Fibroblast of lung (primary cell): ENCODE measurements around the gene TM2D1. TPM values are rescaled to one million over a fixed set of nuclear protein-coding genes. Genes with fewer than 3 reads are reported as not detected.

Experiments used
- DNase-seq, 2 donors: peaks; one replicate each; pipeline versions ENCODE4 v3.0.0 to v3.0.0-alpha.2; 2010; ENCODE audit warnings: low read depth in 2 of 2
- H2AFZ ChIP-seq: 2 replicates; pipeline ENCODE4 v1.5.1; 2012; ENCODE audit warnings: low read length, control low read depth, inconsistent platforms
- H3K27ac ChIP-seq: 2 replicates; pipeline ENCODE4 v1.5.1; 2011; ENCODE audit warnings: low read length, control low read depth; ENCODE audit not compliant: insufficient read depth
- H3K27me3 ChIP-seq: 2 replicates; pipeline ENCODE4 v1.5.1; 2011; ENCODE audit warnings: mild to moderate bottlenecking, low read length; ENCODE audit not compliant: control insufficient read depth, insufficient read depth
- H3K36me3 ChIP-seq: 2 replicates; pipeline ENCODE4 v1.5.1; 2011; ENCODE audit warnings: low read length; ENCODE audit not compliant: control insufficient read depth, insufficient read depth
- H3K4me1 ChIP-seq: 2 replicates; pipeline ENCODE4 v1.5.1; 2011; ENCODE audit warnings: low read length; ENCODE audit not compliant: control insufficient read depth, insufficient read depth; ENCODE audit errors: extremely low read depth
- H3K4me2 ChIP-seq: 2 replicates; pipeline ENCODE4 v1.5.1; 2011; ENCODE audit warnings: low read length, control low read depth; ENCODE audit not compliant: insufficient read depth; ENCODE audit errors: extremely low read depth
- H3K4me3 ChIP-seq, 4 experiments: fragments of 200-600 bp in 1 of 4; sonication (generic) in 1 of 4; replicated peaks in 1 of 4; 2 replicates each; pipeline ENCODE4 v1.5.1; 2011 to 2016; ENCODE audit warnings: low read length in 4 of 4, low read depth in 3 of 4, mild to moderate bottlenecking in 3 of 4, control low read depth in 2 of 4, inconsistent platforms in 1 of 4, mixed read lengths in 1 of 4; ENCODE audit not compliant: insufficient read depth in 1 of 4; ENCODE audit errors: control extremely low read depth in 1 of 4
- H3K79me2 ChIP-seq: 2 replicates; pipeline ENCODE4 v1.5.1; 2012; ENCODE audit warnings: mild to moderate bottlenecking, low read length, inconsistent platforms; ENCODE audit not compliant: control insufficient read depth, insufficient read depth
- H3K9ac ChIP-seq: 2 replicates; pipeline ENCODE4 v1.5.1; 2011; ENCODE audit warnings: mild to moderate bottlenecking, low read length, control low read depth; ENCODE audit not compliant: insufficient read depth
- H3K9me3 ChIP-seq: 2 replicates; pipeline ENCODE4 v1.5.1; 2012; ENCODE audit warnings: low read depth, low read length; ENCODE audit not compliant: control insufficient read depth, insufficient read depth
- H4K20me1 ChIP-seq: 2 replicates; pipeline ENCODE4 v1.5.1; 2011; ENCODE audit warnings: low read length; ENCODE audit not compliant: control insufficient read depth, insufficient read depth; ENCODE audit errors: extremely low read depth
- CTCF ChIP-seq, 2 donors: IDR thresholded peaks in 1 of 2; conservative IDR thresholded peaks in 1 of 2; 1 replicate in 1 of 2; 2 replicates in 1 of 2; pipeline ENCODE4 v1.5.1; 2011 to 2012; ENCODE audit warnings: low read length in 2 of 2, control low read depth in 1 of 2, inconsistent platforms in 1 of 2, low read depth in 1 of 2, mild to moderate bottlenecking in 1 of 2
- EZH2 ChIP-seq: IDR thresholded peaks from 2 replicates; pipeline ENCODE4 v1.5.1; 2012; ENCODE audit warnings: low read length, control low read depth, mild to moderate bottlenecking; ENCODE audit errors: missing control alignments
- polyA plus RNA-seq, 2 donors: library from polyadenylated mRNA; depleted of rRNA in 1 of 2; stranded (reverse) in 1 of 2; unstranded in 1 of 2; fragments of >200 nt; gene quantifications; 2 replicates each; pipeline ENCODE4 v1.2.1, GENCODE V29; 2011 to 2012; ENCODE audit warnings: missing spikeins in 1 of 2
- total RNA-seq: library from RNA; depleted of rRNA; stranded (reverse); fragments of >200 nt; gene quantifications from 2 replicates; pipeline ENCODE4 v1.2.1, GENCODE V29; 2014

Gene TM2D1
- total and polyA plus RNA-seq, 2 donors (not counting 1 experiment from before 2014, with no cell fraction given) = 58.6 to 82.0 TPM

DNA sequence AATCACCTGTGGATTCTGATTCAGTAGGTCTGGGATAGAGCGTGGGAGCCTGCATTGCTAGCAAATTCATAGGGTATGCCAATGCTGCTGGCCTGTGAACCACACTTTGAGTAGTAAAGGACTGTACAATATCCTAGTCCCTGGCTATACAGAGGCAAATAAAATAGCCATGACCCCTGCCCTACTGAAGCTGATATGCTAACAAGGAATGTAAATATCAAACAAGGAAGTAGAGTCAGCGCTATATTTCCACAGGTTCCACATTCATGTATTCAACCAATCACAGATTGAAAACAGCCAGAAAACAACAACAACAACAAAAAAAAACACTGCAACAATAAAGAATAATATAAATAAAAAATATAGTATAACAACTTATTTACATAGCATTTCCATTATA is 77.8 kb downstream of the TM2D1 start:
- TF ChIP-seq CTCF (conservative IDR thresholded peaks at IDR 0.05 in 1 of 2, IDR thresholded peaks at IDR 0.05 in 1 of 2; ENCODE audit: low read depth in 1 of 2, low read length in 2 of 2) (no peak), EZH2 (no peak)
- Histone ChIP-seq H3K79me2 (no peaks in the 10 kb centered on the region), H3K27ac (no peak overlapping the region), H3K9me3 (no peaks in the 10 kb centered on the region), H3K27me3 (no peaks in the 10 kb centered on the region), H4K20me1 (no peaks in the 10 kb centered on the region), H3K9ac (no peak overlapping the region), H3K4me1 (no peaks in the 10 kb centered on the region), H2AFZ (no peak overlapping the region), H3K36me3 (no peaks in the 10 kb centered on the region), H3K4me3 (no peak overlapping the region), H3K4me2 (no peak overlapping the region)
- DNase-seq = no peak

- Histone ChIP-seq H2AFZ (no peak overlapping the region), H3K9ac (no peak overlapping the region), H3K27ac (no peak overlapping the region), H3K79me2 (no peaks in the 10 kb centered on the region), H3K4me2 (no peak overlapping the region), H3K9me3 (no peaks in the 10 kb centered on the region), H3K27me3 (no peaks in the 10 kb centered on the region), H3K36me3 (no peaks in the 10 kb centered on the region), H3K4me1 (no peaks in the 10 kb centered on the region), H3K4me3 (no peak overlapping the region), H4K20me1 (no peaks in the 10 kb centered on the region)
- DNase-seq = no peak
- no peak for TF ChIP-seq CTCF (conservative IDR thresholded peaks at IDR 0.05 in 1 of 2, IDR thresholded peaks at IDR 0.05 in 1 of 2; ENCODE audit: low read depth in 1 of 2, low read length in 2 of 2)
- no peak for TF ChIP-seq EZH2
Observed at GRCh38 chr1:61645476-61645875, 79.5 kb downstream of the TM2D1 start.

DNA sequence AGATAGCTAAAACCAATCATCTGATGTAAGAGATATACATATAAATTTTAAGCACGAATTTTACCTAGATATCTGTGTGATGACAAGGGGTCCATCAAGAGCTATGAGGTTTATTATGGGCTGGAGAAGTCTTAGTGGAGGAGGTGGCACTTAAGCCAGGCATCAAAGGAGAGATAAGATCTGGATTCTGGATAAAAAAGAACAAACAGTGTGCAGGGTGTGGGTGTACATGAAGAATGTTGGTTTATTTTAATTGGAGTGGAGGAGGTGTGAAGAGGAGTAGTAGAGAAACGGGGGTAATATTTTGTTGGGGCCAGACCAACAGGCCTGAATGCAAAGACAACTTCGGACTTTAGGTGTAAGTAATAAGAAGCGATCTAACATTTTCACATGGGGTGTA is 80.6 kb downstream of the TM2D1 start:
- Histone ChIP-seq H3K4me3 (no peak overlapping the region), H3K9me3 (no peaks in the 10 kb centered on the region), H3K4me1 (no peaks in the 10 kb centered on the region), H2AFZ (no peak overlapping the region), H3K4me2 (no peak overlapping the region), H3K9ac (no peak overlapping the region), H3K27me3 (no peaks in the 10 kb centered on the region), H4K20me1 (no peaks in the 10 kb centered on the region), H3K79me2 (no peaks in the 10 kb centered on the region), H3K36me3 (no peaks in the 10 kb centered on the region), H3K27ac (no peak overlapping the region)
- DNase-seq = no peak
- no peak for TF ChIP-seq EZH2
- no peak for TF ChIP-seq CTCF (conservative IDR thresholded peaks at IDR 0.05 in 1 of 2, IDR thresholded peaks at IDR 0.05 in 1 of 2; ENCODE audit: low read depth in 1 of 2, low read length in 2 of 2)
